ENCODE measurements around the gene MET.

Gene MET

DNA sequence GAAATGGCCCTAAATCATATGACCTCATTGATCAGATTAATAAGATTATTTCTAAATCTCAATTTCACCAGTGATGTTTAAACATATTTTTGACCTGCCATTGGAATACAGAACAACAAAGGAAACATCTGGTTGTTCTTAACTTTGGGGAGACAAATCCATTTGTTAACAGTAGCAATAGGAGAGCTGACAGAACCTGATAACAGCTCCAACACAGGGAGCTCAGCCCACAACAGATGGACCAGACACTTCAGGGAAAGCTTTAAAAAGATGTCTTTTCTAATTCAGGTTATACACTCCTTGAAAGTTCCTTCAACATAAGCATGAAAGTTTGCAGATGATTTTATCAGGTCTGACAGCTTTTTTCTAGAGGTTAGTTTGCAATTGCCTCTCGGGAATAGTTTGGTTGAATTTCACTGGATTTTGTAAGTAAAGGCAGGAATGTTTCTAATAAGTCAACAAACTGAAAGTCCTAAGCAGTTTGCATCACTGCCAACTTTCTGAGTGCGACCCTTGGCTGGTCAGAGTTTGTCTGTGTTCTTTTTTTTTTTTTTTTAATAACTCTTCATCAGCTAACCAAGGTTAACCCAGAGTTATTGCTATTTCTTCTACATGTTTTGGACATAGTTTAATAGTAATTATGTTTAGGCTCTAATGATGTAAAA lies 6.5 kb upstream of the MET start:
- DNase-seq (ENCODE audit: low spot score): no peak

DNA sequence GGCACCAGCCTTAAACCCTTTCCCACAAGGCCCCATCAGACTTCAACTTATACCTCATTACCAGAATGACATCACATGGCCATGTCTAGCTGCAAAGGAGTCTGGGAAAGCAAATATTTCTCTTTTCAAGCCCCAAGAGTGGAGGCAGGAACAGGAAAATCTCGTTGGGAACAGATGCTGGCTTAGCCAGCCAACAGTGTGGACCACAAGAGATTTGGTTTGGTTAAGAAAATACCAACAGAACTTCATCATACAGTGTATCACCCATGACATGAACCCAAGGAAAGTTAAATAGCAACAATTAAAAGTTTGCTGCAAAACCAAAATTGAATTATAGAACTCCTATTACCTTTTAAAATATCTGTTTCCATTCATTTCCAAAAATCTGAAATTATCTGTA lies 2.2 kb upstream of the MET start:
- DNase-seq (ENCODE audit: low spot score): no peak

DNA sequence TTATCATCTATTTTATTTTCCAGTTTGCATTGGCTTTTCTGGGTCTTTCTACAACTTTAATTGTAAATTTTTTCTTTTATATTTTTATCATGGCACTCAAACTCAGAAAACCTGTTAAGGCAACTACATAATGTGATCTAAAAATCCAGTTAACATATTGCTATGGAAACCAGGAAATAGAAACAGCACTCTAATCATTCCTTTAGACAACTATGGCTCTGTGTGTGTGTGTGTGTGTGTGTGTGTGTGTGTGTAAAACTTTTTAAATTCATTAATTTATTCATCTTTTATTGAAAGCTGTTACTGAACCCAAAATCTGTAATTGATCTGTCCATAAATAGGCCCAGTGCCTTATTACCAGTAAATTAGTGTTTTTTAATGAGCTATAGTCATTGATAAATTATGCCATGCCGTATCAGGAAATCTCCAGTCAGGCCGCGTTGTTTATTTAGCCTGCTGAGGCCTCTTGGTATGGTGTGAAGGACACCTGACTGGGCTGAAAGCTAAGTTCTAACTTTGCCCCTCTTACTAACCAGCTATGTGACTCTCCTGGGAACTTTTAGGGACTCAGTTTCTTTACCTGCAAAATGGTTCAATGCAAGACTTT lies 1.5 kb upstream of the MET start:
- DNase-seq (ENCODE audit: low spot score): no peak

DNA sequence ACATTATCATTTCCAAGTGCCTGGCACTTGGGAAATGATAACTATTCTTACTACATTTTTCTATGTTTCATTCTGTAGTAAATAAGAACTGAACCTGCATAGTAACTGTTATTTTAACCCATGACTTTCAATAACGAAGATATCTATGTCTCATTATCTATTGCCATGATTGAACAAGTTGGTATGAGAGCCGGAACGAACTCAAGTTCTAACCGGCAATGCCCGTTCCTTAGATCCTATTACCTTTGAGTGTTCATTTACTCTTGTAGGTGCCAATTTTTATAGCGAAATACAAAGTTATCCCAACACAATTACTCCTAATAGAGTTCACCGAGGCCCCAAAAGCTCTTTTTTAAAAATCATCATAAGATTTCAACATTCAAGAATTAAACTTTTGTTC lies 885 bp upstream of the MET start:
- no peak for DNase-seq (ENCODE audit: low spot score)

DNA sequence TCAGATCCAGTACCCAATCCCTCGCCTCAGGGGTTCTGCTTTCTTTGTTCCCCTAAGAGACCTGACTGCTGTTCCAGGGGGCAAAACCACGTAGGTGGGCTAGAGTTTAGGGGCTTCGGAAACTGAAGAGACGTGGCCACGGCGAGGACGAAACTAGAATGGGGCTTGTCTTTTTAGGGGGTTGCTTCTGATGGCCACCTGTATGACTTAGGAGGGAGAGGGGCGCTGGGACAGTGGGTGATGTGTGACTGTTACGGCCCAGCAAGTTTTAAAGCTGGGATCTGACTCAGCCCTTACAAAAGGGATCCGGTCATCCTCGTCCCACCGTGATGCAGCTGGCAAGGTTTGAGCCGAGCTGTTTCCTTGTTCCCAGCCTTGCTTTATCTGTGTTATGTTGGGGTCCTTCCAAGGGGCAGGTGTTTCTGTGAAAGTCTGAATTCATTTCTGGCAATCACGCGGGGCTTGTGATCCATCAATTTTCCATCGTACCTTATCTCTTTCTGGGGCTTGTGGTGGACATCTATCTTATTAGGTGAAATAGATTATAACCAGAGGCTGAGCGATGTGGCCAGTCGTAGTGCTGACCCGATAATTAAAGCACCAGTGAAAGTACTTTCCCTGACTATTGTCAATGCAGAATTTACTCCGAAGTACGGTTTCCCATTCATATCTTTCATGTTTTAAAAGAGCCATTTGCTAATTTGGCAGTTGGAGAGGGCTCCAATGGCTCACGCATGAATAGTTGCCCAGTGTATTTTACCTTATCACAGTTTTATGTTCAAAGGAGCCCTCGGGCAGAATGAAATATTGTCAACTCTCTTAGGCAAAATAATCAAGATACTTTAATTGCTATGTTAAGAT lies 830 bp downstream of the MET start:
- no peak for DNase-seq (ENCODE audit: low spot score)

DNA sequence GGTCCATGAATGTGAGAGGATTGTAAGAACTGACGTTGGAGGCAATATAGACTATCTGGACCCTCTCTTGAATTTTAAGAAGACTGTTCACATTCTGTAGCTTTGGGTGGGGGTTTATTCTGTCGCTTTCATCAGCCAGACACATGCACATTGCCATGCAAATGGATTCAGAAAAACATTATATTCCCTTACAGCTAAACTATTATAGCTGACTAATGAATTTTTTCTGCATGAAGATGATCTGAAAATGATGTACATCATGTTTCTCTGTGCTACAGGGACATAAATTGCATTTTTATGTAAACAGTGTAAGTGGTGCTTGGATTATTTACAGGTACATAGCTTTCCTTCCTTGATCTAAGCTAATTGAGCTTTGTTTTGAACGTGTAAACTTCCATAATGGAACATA lies 1.5 kb downstream of the MET start:
- no peak for DNase-seq (ENCODE audit: low spot score)

DNA sequence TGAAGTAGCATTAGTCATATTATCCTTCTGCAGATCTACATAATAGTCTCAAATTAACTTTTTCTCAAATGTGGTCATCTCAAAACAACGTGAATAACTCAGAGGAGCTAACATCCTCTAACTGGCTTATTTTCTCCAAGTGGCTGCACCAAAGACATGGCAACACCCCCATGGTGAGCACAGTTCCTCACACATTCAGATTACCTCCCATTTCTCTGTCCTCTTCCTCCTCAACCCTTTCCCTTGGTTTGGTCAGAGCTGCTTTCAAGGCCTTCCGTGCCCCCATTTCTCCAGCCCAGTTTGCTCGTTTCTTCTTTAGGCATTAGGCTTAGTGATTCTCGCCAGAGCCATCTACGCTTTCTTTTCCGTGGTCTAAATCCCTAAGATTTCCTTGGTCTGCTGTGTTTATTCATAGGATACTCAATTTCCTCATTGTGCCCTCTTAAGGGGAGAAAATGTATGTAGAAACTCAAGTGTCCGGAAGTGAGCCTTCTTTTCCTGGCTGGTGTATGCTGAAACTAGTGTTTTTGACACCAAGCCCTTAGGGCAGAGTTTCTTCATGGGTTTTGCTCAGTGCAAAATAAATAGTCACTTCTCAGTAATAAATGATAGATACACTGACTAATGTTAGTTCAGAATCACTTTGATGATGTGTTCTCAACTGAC lies 2.6 kb downstream of the MET start:
- no peak for DNase-seq (ENCODE audit: low spot score)

DNA sequence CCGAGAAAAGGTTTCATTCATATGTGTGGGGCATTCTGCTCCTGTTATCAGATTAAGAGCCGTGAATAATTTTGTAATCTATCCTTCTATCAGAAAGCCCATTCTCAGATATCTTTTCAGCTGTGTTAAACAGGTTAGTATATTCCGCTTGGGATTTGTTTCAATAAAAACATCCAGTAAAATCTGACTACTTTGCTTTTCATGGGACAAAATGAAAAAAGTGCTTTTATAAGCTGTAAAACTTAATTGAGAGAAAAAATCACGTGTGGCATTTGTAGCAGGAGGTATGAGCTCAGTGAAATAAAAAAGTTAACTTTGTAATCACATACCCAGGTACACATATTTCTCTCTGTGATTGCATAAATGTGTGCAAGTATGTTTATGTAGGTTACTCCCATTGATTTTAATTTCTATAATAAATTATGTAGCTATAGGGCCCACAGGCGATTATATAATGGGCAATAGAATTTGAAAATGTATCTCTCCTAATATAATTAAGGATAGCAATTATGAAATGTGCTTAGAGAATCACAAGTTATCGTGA lies 3.9 kb downstream of the MET start:
- no peak for DNase-seq (ENCODE audit: low spot score)

DNA sequence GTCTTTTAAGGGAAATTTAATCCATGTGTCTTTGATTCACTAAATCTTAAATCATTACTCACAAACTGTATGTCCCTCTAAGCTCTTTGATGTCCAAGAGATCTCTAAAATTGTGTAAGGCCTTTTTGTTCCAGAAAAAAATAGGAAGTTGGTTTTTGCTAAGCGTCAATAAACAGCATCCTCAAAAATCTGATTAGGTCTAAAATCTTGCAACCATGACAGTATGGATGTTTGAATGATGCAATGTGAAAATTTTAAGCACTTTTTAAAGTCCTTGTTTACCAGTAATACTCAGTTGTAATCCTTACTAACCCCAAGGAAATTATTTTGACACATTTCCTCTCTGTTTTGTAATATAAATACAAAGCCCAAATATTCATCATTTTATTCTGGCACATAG lies 6.8 kb downstream of the MET start:
- DNase-seq (ENCODE audit: low spot score): no peak

DNA sequence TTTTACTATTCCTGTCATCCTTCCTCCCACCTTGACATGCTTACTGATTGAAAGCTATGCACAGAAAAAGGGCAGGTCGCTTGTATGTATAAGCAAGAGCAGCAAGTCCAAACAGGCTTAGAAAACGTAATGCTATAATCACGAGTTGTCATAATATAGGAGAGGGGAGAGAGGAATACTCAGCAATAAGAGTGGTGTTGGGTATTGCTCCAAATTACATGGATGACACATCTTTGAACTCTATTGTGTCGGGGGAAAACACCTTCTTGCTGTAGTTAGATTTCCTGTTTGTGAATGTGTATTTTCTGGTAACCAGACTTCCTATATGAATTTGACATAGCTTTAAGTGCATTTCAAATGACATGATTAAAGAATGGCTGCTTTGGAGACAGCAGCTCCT lies 7.5 kb downstream of the MET start:
- DNase-seq (ENCODE audit: low spot score): no peak

DNA sequence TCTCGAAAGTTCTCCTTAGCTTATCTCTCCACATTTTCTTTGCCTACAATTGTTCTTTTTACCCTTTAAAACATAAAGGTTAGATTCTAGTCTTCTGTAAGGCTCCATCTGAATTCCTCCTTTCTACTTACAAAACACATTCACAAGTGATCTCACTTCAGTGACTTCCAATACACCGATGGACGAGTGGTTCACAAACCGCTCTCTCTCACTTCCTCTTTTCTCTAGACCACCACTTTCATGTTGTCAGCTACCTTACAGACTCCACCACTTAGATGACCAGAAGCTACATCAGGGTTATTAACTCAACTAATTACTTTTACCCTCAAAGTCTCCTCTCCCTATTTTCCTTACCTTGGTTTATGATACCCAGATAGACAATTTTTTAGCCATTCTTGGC lies 11.8 kb downstream of the MET start:
- DNase-seq (ENCODE audit: low spot score): peak; percentile 63

DNA sequence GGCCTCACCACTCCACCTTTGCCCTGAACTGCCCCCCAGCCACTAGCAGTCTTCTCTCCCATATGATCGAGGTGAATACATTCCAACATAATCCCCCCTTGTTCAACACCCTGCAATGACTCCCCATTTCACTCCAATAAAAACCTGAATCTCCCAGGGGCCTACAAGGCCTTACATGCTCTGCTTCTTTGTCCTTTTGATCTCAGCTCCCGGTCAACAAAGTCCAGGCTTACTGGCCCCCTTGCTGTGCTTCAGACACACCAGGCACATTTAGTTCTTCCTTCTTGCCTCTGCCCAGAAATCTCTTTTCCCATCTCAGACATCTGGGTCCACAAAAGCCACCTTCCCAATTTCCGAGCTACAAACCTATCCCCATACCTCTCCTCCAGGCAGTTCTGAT lies 14.0 kb downstream of the MET start:
- no peak for DNase-seq (ENCODE audit: low spot score)

DNA sequence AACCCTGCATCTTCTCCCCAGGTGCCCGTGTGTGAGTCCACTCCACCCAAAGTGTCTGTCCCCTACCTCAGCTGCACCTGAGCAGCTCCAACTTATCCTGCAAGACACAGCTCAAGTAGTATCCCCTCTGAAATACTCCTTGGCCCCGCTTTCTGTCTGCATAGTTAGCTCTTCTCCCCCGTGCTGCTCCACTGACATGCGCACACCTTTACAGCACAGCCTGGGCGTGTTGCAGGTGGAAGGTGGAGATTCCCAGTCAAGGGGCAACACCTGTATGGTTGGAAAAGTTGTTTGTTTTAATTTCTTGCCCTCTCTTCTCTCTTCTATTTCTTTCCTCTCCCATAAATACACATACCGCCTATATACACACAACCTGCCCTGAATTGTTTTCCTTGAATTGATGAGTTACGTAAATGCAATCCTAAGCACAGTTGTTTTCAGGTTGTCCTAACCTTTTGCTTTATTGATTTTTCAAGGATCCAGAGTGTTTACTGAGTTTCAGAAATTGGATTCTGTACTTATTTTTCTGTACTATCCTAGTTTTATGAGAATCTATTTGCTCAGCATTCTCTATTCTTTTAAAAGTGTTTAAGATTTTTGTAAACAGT lies 14.9 kb downstream of the MET start:
- no peak for DNase-seq (ENCODE audit: low spot score)

DNA sequence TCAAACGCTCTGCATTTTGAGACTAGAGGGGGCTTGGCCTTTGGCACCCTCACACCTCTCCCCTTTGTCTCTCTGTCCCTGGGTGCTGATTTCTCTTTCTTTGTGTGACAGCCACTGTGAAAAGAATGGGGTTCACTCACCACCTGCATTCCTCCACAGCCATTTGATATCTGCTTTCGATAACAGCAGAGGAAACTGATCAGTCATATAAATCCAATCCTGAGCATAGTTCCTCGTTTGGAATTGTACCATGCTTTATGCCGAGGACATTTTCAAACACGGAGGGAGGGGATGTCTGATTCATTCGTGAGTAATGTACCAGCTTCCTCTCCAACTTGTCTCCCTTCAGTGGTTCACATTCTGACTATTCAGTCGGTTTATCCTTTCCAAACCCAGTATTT lies 15.8 kb downstream of the MET start:
- no peak for DNase-seq (ENCODE audit: low spot score)

DNA sequence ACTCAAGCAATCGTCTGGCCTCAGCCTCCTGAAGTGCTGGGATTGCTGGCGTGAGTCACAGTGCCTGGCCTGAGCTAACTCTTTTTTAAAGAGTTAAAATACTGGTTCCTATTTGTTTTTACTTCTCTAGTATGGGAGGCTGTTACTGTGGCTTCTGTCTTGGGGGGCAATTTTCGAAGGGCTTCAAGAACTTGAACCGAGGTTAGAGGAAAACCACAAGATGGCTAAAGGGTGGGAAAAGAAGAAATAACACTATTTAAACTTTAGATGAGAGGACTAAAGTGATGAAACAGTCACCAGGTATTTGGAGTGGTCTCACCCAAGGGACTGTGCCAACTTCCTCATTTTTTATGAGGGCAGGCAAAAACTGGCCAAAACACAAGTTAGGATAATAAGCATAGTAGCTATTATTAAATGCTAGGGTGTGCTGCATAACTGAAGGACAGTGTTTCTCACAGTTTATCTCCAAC lies 17.8 kb downstream of the MET start:
- DNase-seq (ENCODE audit: low spot score): peak; percentile 45

DNA sequence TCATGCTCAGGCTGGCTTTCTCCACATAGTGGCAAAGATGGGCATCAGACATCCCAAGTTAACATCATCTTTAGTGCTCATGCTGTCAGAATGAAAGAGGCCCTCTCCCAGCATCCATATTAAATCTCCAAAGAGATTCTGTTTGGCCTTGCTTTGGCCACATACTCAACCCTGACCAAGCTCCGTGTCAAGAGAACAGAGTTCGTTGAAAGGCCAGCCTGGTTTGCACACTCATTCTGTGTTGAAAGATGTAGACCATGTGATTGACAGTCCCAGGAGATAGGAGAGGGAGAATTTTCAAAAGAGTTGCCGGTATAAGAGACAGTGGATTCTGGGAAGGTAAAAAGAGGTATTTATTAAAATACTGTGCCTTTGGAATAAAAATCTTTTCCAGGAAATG lies 19.7 kb downstream of the MET start:
- DNase-seq (ENCODE audit: low spot score): no peak

DNA sequence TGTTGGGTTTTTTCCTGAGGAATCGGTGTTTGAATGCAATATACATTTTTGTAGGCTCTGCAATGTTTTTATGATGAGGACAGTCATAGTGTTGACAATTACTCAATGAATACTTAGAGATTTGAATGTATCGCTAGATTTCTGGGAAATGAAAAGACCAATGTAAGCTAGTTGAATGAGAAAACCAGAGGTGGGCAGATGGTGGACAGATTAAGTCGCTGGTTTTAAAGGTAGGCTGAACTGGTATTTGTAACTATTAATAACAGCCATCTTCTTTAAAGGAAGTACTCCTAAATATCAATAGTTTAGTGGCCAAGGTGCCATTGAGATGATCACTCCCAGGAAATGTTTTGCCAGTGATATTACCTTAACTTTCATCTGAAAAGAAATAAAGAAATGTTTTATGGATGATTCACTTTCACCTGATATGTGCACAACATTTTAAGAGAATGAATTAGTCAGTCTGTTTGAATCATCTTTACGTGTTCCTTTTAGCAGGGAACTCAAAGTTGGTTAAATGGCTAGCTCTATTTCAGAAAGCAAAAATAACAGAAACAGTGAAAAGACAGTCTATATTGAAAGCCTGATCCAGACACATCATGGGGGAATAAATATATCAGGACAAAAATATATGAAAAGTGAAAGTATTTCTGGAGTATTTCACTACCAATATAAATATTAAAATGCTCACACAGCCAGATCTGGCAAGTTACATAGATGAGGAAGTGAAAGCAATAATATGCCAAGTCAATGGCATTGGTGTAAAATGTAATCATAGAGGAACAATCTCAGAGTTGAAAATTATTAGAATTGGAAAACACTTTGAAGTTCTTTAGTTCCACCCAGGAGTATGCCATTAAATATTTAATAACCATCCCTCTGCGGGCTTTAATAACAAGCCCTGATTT lies 20.7 kb downstream of the MET start:
- DNase-seq (ENCODE audit: low spot score): peak; percentile 31

DNA sequence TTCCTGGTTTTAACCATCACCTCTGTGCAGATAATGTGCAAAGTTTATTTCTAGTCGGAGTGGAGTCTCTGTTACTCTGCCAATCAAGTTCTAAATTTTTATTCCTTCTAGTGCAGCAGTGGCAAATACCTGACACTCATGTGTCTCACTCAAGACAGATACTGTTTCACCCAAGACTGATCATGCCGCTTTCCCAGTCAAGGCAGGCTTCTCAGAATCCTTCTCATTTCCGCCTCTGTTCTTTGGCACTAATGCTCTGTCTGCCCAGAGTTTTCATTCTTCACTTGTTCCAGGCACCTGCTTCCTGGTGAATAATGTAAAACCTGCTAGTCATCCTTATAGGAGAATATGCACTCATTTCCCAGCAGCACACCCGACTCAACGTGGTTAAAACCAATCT lies 24.7 kb downstream of the MET start:
- DNase-seq (ENCODE audit: low spot score): no peak

DNA sequence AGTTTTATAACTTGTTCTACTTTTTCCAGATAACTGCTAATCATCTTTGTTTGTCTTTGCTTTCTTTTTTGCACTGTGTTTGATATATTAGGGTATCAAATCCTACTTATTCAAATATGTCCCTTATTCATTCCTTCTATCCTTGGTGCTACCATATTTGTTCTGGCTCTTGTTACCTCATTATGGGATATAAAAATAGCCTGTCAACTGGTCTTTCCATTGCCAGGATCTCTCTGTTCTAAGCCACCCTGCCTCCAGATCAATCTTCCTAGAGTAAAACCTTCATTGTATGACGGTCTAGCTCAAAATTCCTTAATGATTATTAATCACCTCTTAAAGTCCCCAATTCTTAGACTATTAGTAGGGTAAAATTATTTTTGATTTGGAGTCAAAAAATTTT lies 25.2 kb downstream of the MET start:
- no peak for DNase-seq (ENCODE audit: low spot score)

DNA sequence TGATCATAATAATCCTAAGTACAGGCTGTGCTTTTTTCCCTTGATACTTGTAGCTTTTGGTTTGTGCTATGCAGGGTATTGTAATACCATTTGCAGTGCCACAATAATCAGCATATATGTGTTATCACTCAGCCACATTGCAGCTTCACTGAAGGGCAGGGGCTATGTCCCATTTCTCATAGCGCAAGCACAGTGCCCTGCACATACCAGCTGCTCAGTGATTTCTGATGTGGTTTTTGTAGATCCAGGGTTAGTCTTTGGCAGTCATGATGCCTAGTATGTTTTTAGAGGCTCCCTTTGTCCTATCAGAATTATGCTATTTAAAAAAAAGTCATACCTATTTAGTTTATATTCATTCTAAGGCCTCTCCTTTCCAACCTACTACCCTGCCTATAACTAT lies 25.8 kb downstream of the MET start:
- no peak for DNase-seq (ENCODE audit: low spot score)

DNA sequence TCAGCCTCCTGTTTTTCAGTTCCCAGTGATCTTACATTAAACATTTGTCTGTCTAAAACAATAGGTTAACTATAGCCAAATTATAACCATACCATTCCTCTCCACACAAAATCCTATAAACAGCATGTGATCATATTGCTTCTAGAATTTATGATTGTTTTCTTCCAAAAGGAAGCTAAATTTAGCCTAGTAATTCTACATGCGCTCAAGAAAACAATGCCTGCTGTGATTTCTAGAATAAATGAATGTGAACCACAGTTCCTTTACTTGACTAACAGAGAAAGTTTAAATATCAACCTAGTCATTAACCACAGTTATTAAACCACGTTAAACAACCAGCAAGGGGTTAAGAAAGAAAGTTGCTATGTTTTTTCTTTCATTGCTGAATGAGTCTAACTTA lies 26.4 kb downstream of the MET start:
- DNase-seq (ENCODE audit: low spot score): no peak
